Right atrium auricular region (tissue), 2 donors: Measurements from ENCODE around the gene CSMD2. TPM values are rescaled to one million over a fixed set of nuclear protein-coding genes. Genes with fewer than 3 reads are reported as not detected.

ENCODE experiments used
- DNase-seq: peaks from one replicate; pipeline ENCODE4 v3.0.0-alpha.2; 2019; ENCODE audit warnings: low spot score
- H3K27ac ChIP-seq, 2 donors: fragments of 200-600 bp; sonication (generic); 1 replicate in 1 of 2; 2 replicates in 1 of 2; pipeline ENCODE4 v1.5.1; 2016 to 2019
- H3K27me3 ChIP-seq, 2 donors: fragments of 200-600 bp; sonication (generic); one replicate each; pipeline versions ENCODE4 v1.5.1 to v1.6.0; 2017 to 2019
- H3K36me3 ChIP-seq: fragments of 200-600 bp; sonication (generic); one replicate; pipeline ENCODE4 v1.5.1; 2016
- H3K4me1 ChIP-seq, 2 donors: fragments of 200-600 bp; sonication (generic); one replicate each; pipeline versions ENCODE4 v1.5.1 to v1.6.0; 2017 to 2019
- H3K4me3 ChIP-seq, 2 donors: fragments of 200-600 bp; sonication (generic); 1 replicate in 1 of 2; 2 replicates in 1 of 2; pipeline ENCODE4 v1.5.1; 2017 to 2019; ENCODE audit warnings: mild to moderate bottlenecking in 1 of 2, moderate library complexity in 1 of 2
- H3K9me3 ChIP-seq, 2 donors: fragments of 200-600 bp; sonication (generic); one replicate each; pipeline ENCODE4 v1.5.1; 2019
- total RNA-seq, 2 donors: library from RNA; depleted of rRNA; stranded (reverse); fragments of >200 nt; gene quantifications; one replicate each; pipeline ENCODE4 v1.1.0, GENCODE V29; 2016
- TF ChIP-seq, protein P1 (sequence below), 2 donors: fragments of 200-600 bp; sonication (generic); IDR thresholded peaks; one replicate each; pipeline ENCODE4 v1.5.1; 2019; ENCODE audit warnings: antibody characterized with exemption in 2 of 2

The CSMD2 gene
- total RNA-seq, 2 donors from 2014 or later = 0.39 to 0.44 TPM

DNA sequence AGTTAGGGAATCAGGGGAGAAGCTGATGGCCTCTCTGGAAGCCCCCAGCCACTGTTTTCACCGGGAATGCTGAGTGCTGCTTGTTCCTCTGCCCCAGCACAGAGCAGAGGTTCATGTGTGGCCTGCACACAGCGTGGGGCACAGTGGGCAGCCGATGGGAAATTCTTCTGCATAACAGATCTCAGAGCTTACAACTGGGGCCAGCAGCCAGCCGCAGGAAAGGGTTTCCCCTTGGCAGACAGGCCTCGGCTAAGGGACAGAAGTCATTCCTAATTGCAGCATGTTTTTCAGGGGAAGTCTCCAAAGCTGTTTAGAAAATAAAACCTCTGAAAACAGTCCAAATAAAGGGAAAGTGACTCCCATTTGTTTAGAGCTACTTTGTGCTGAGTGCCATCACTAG is 278.5 kb downstream of the CSMD2 start:
- TF ChIP-seq, protein P1, sequence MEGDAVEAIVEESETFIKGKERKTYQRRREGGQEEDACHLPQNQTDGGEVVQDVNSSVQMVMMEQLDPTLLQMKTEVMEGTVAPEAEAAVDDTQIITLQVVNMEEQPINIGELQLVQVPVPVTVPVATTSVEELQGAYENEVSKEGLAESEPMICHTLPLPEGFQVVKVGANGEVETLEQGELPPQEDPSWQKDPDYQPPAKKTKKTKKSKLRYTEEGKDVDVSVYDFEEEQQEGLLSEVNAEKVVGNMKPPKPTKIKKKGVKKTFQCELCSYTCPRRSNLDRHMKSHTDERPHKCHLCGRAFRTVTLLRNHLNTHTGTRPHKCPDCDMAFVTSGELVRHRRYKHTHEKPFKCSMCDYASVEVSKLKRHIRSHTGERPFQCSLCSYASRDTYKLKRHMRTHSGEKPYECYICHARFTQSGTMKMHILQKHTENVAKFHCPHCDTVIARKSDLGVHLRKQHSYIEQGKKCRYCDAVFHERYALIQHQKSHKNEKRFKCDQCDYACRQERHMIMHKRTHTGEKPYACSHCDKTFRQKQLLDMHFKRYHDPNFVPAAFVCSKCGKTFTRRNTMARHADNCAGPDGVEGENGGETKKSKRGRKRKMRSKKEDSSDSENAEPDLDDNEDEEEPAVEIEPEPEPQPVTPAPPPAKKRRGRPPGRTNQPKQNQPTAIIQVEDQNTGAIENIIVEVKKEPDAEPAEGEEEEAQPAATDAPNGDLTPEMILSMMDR (IDR thresholded peaks at IDR 0.05) = no peak
- H3K27me3 ChIP-seq = no peaks in the 10 kb centered on the region
- H3K4me1 ChIP-seq = no peaks in the 10 kb centered on the region
- H3K4me3 ChIP-seq = no peak overlapping the region
- no peak overlapping the region for H3K27ac ChIP-seq
- no peak for DNase-seq
- H3K9me3 ChIP-seq = no peaks in the 10 kb centered on the region
- H3K36me3 ChIP-seq = no peaks in the 10 kb centered on the region

DNA sequence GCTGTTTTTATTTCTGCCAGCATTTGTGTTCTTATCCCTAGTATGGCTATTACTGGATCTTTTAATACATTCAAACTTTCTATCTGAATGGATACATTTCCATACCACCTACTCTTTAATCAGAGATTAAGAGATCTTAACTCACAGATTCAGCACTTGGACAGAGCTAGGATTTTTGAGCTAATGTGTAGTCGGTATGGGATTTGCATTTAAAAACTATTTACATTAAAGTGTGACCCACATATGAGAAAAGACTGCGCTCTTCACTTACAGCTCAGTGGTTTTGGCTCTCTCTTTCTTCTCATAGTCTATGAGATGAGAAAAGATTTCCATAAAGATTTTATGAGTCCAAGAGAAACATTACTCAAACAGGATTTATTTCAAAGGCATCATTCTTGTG is 284.7 kb downstream of the CSMD2 start:
- H3K27me3 ChIP-seq = no peaks in the 10 kb centered on the region
- DNase-seq = no peak
- no peak overlapping the region for H3K4me3 ChIP-seq
- H3K4me1 ChIP-seq = peaks cover 0 to 10% of the 10 kb centered on the region in 2 donors
- H3K36me3 ChIP-seq = no peaks in the 10 kb centered on the region
- TF ChIP-seq, protein P1 (IDR thresholded peaks at IDR 0.05) = no peak
- no peaks in the 10 kb centered on the region for H3K9me3 ChIP-seq
- no peak overlapping the region for H3K27ac ChIP-seq

DNA sequence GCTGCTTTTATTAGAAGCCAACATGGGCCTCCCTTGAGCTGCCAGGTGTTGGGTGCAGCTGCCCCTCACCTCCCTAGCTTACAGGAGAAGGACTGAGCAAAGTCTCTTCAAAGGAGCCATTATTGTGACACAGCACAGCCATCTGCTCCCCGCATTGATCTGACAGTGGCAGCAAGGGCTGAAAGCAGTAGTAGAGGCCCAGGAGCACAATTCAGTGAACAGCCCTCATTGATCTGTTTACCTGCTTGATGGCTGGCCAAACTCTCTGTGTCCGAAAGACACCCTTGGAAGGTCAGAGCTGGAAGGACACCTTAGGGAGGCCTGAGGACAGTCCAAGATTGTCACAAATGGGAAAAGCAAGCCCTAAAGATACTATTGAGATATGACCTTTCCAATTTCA is 286.6 kb downstream of the CSMD2 start:
- Histone ChIP-seq H3K36me3 (no peaks in the 10 kb centered on the region), H3K27me3 (no peaks in the 10 kb centered on the region), H3K27ac (no peak overlapping the region), H3K4me3 (no peak overlapping the region), H3K4me1 (peaks cover 0 to 10% of the 10 kb centered on the region in 2 donors), H3K9me3 (no peaks in the 10 kb centered on the region)
- TF ChIP-seq, protein P1 (IDR thresholded peaks at IDR 0.05) = no peak
- DNase-seq = no peak

DNA sequence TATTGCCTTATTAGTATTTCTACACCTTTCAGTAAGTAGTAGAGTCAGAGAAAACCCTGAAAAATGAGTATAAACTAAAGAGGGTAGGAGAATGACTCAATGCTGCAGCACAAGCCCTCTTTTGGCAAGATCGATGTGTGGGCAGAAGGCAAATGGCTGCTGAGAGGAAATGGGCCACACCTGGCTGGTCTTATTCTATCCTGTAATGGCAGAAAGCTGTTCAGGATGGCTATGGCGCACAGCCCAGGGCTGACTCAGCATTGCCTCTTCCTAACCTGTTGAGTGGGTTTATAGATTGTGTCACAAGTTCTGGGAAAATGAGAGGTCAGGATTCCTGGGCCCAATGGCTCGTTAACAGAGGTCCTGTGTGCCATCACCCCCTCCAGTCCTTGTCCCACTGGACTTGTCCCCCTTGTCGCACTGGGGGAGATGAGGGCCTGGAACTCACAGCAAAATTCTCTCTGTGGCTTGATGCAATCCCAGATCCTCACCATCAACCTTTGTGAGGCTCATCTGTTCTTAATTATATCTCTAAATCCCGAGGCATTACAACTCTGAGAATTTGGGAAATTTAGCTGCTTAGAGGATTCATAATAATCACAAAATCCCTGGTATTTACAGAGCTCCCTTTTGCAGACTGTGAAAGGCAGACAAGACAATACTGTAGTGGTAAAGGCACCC is 287.9 kb downstream of the CSMD2 start:
- Histone ChIP-seq H3K9me3 (no peaks in the 10 kb centered on the region), H3K4me1 (peaks cover 0 to 10% of the 10 kb centered on the region in 2 donors), H3K27ac (no peak overlapping the region), H3K36me3 (no peaks in the 10 kb centered on the region), H3K4me3 (no peak overlapping the region), H3K27me3 (no peaks in the 10 kb centered on the region)
- peak; percentile 68 for DNase-seq
- TF ChIP-seq, protein P1 (IDR thresholded peaks at IDR 0.05) = no peak

DNA sequence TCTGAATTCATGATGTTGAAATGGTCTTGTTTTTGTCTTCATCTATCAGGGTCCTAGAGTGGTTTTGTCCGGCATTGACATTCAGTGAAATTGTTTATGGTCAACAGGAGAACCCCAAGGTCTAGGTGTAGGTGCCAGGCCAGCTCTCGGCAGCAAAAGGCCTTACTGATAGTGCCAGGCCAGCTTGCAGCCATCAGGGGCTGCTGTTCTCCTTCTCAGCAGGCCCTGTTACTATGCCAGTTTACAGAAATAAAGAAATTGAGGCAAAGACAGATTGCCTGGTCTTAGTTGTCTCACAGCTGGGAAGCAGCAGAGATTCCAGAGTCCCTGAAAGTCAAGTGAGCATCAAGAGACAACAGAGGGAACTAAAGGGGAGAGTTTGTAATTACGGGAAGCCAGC is 289.2 kb downstream of the CSMD2 start:
- peaks cover 0 to 10% of the 10 kb centered on the region in 2 donors for H3K4me1 ChIP-seq
- DNase-seq = no peak
- H3K36me3 ChIP-seq = no peaks in the 10 kb centered on the region
- no peaks in the 10 kb centered on the region for H3K27me3 ChIP-seq
- TF ChIP-seq, protein P1 (IDR thresholded peaks at IDR 0.05) = peak in 1 of 2 donors; percentile 46
- H3K27ac ChIP-seq = no peak overlapping the region
- H3K9me3 ChIP-seq = no peaks in the 10 kb centered on the region
- no peak overlapping the region for H3K4me3 ChIP-seq

DNA sequence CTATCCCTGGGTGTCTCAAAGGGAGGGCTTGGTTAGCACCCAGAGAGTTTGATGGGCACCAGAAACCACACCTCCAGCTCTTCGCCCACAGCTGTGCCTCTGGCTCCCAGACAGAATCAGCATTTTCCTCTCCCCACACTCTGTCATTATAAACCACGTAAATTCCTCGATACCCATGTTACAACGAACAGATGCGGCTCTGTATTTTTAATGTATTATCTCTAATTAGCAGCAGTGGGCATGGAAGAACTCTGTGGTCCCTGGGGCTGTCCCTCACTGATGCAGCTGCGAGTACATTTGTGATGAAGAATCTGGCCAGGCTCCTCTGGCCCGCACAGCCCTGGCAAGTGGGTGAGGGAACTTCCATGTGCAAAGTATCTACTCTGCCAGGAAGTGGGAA is 290.4 kb downstream of the CSMD2 start:
- Histone ChIP-seq H3K27ac (no peak overlapping the region), H3K9me3 (no peaks in the 10 kb centered on the region), H3K36me3 (no peaks in the 10 kb centered on the region), H3K4me3 (no peak overlapping the region), H3K27me3 (no peaks in the 10 kb centered on the region), H3K4me1 (peaks cover 0 to 10% of the 10 kb centered on the region in 2 donors)
- peak; percentile 40 for DNase-seq
- TF ChIP-seq, protein P1 (IDR thresholded peaks at IDR 0.05) = no peak
